GM21825 (cell line): Measurements from ENCODE around the gene LAMA2.

Experiments used
- ATAC-seq: cut with Tn5 transposase; IDR thresholded peaks from one replicate; pipeline ENCODE4 v1.9.1; 2021; ENCODE audit warnings: mild to moderate bottlenecking, moderate library complexity; ENCODE audit not compliant: unreplicated experiment

LAMA2 gene

GRCh38 chr6:129475477-129476247, 592.7 kb downstream of the LAMA2 start:
- ATAC-seq: no peak

GRCh38 chr6:129476248-129476564, 593.3 kb downstream of the LAMA2 start:
- no peak for ATAC-seq

- ATAC-seq: no peak
These were observed 593.9 kb downstream of the LAMA2 start for GRCh38 chr6:129476810-129477209.

GRCh38 chr6:129478379-129478778, 595.4 kb downstream of the LAMA2 start:
- ATAC-seq: no peak

- ATAC-seq: no peak
These were observed 598.8 kb downstream of the LAMA2 start for GRCh38 chr6:129481706-129482105.

GRCh38 chr6:129485746-129486145, 602.8 kb downstream of the LAMA2 start:
- ATAC-seq: no peak

- ATAC-seq: no peak
These were observed 603.4 kb downstream of the LAMA2 start for GRCh38 chr6:129486327-129486726.

- no peak for ATAC-seq
These were observed 605.4 kb downstream of the LAMA2 start for GRCh38 chr6:129488313-129488712.

GRCh38 chr6:129489215-129489765, 606.4 kb downstream of the LAMA2 start:
- no peak for ATAC-seq

- ATAC-seq: peak; percentile 93
These were observed 607.8 kb downstream of the LAMA2 start for GRCh38 chr6:129490521-129491255.

GRCh38 chr6:129491436-129491835, 608.5 kb downstream of the LAMA2 start:
- peak; percentile 8 for ATAC-seq

- no peak for ATAC-seq
These were observed 609.3 kb downstream of the LAMA2 start for GRCh38 chr6:129492260-129492659.

GRCh38 chr6:129493354-129493902, 610.5 kb downstream of the LAMA2 start:
- ATAC-seq: no peak

GRCh38 chr6:129494099-129494498, 611.2 kb downstream of the LAMA2 start:
- ATAC-seq: no peak

GRCh38 chr6:129494586-129494985, 611.6 kb downstream of the LAMA2 start:
- ATAC-seq: no peak

- ATAC-seq: no peak
These were observed 612.7 kb downstream of the LAMA2 start for GRCh38 chr6:129495652-129496051.

- ATAC-seq: no peak
These were observed 614.8 kb downstream of the LAMA2 start for GRCh38 chr6:129497481-129498441.

GRCh38 chr6:129498541-129498940, 615.6 kb downstream of the LAMA2 start:
- ATAC-seq: no peak

- ATAC-seq: peak; percentile 80
These were observed 616.3 kb downstream of the LAMA2 start for GRCh38 chr6:129498950-129499842.

GRCh38 chr6:129499843-129500219, 616.9 kb downstream of the LAMA2 start:
- ATAC-seq: no peak
